ENCODE measurements around the gene VPS33A. TPM values are rescaled to one million over a fixed set of nuclear protein-coding genes. Genes with fewer than 3 reads are reported as not detected.

VPS33A gene
- total RNA-seq, 1 experiment from 2014 or later, result 16.5 TPM

DNA sequence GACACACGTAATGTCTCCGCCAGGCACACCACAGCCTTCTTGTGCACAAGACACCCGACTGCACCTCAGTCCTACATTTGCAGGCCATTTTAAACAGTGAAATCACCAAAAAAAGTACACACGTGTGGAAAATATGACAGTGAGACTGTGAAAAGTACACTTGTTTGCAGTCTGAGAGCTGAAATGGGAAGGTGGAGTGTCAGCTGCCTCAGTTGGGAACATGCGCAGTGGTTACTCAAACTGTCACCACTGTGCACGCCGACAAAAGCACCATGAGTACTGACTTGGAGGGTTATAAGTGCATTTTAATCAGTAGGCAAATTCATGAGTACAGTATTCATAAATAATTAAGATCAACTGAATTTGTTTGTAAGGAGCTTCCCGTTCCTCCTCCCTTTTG, 15.8 kb downstream of the VPS33A start:
- ChIA-PET POLR2A (interaction anchor here (0.5 to 1.5 kb wide), 3 partner anchors 10 to 25 kb away, joined by 3 to 4 read pairs (median 3); no protein-coding TSS in a partner anchor), CTCF (interaction anchor here (0.6 kb wide), 1 partner anchor 12 kb away, joined by 3 read pairs; no protein-coding TSS in a partner anchor)
- intact Hi-C loops (cut with micrococcal nuclease), result no loop called here
- TF ChIP-seq, protein P1, sequence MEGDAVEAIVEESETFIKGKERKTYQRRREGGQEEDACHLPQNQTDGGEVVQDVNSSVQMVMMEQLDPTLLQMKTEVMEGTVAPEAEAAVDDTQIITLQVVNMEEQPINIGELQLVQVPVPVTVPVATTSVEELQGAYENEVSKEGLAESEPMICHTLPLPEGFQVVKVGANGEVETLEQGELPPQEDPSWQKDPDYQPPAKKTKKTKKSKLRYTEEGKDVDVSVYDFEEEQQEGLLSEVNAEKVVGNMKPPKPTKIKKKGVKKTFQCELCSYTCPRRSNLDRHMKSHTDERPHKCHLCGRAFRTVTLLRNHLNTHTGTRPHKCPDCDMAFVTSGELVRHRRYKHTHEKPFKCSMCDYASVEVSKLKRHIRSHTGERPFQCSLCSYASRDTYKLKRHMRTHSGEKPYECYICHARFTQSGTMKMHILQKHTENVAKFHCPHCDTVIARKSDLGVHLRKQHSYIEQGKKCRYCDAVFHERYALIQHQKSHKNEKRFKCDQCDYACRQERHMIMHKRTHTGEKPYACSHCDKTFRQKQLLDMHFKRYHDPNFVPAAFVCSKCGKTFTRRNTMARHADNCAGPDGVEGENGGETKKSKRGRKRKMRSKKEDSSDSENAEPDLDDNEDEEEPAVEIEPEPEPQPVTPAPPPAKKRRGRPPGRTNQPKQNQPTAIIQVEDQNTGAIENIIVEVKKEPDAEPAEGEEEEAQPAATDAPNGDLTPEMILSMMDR (IDR thresholded peaks at IDR 0.05; ENCODE audit: unreplicated experiment), result no peak
- no peak overlapping the region for H3K27ac Mint-ChIP-seq (ENCODE audit: low read depth, unreplicated experiment)
- peaks cover 47% of the 10 kb centered on the region for H3K36me3 Mint-ChIP-seq (ENCODE audit: insufficient read depth, unreplicated experiment)
- H3K4me3 Mint-ChIP-seq (ENCODE audit: unreplicated experiment), result no peak overlapping the region
- H3K9me3 Mint-ChIP-seq (ENCODE audit: unreplicated experiment), result no peaks in the 10 kb centered on the region
- no TSS peak for BruUV-seq (replicated peaks)
- no peak for DNase-seq (ENCODE audit: unreplicated experiment)
- no peaks in the 10 kb centered on the region for H3K27me3 Mint-ChIP-seq (ENCODE audit: insufficient read depth, unreplicated experiment)
- H3K4me1 Mint-ChIP-seq (ENCODE audit: insufficient read depth, unreplicated experiment), result no peaks in the 10 kb centered on the region

DNA sequence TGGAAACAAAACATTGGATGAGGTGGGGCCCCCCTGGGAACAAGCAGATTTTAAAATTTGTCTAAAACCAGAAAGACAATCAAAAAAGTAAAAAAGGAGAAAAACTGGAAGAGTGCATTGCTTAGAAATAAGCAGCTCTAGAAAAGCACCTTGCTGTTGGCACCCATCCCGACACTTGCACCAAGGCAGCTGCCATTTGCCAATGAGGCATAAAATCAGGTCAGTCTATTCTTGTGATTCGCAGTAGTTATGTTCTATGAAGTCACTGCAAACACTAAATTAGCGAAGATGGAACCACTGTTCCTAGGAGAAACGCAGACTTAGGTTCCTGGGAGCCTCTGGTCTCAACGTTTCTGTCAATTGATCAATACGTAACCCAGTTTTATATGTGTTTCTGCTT, 16.2 kb downstream of the VPS33A start:
- no TSS peak for BruUV-seq (replicated peaks)
- no peaks in the 10 kb centered on the region for H3K27me3 Mint-ChIP-seq (ENCODE audit: insufficient read depth, unreplicated experiment)
- no peaks in the 10 kb centered on the region for H3K4me1 Mint-ChIP-seq (ENCODE audit: insufficient read depth, unreplicated experiment)
- H3K36me3 Mint-ChIP-seq (ENCODE audit: insufficient read depth, unreplicated experiment), result peaks cover 42% of the 10 kb centered on the region
- TF ChIP-seq, protein P1 (IDR thresholded peaks at IDR 0.05; ENCODE audit: unreplicated experiment), result no peak
- DNase-seq (ENCODE audit: unreplicated experiment), result no peak
- ChIA-PET CTCF (interaction anchor here (0.6 kb wide), 1 partner anchor 12 kb away, joined by 3 read pairs; no protein-coding TSS in a partner anchor), POLR2A (interaction anchor here (0.5 to 1.5 kb wide), 3 partner anchors 10 to 25 kb away, joined by 3 to 4 read pairs (median 3); no protein-coding TSS in a partner anchor)
- intact Hi-C loops (cut with micrococcal nuclease), result no loop called here
- H3K27ac Mint-ChIP-seq (ENCODE audit: low read depth, unreplicated experiment), result no peak overlapping the region
- no peak overlapping the region for H3K4me3 Mint-ChIP-seq (ENCODE audit: unreplicated experiment)
- H3K9me3 Mint-ChIP-seq (ENCODE audit: unreplicated experiment), result no peaks in the 10 kb centered on the region

DNA sequence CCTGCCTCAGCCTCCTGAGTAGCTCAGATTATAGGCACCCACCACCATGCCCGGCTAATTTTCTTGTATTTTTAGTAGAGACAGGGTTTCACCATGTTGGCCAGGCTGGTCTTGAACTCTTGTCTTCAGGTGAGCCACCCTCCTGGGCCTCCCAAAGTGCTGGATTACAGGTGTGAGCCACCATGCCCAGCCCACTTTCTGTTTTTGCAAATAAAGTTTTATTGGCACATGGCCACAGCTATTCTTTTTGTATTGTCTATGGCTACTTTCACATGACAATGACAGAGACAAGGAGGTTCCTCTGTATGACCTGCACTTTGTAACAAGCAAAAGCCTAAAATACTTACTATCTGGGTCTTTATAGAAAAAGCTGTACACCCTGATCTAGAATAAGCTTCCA, 20.7 kb downstream of the VPS33A start:
- Mint-ChIP-seq H3K27me3 (ENCODE audit: insufficient read depth, unreplicated experiment) (no peaks in the 10 kb centered on the region), H3K36me3 (ENCODE audit: insufficient read depth, unreplicated experiment) (peaks cover 52% of the 10 kb centered on the region), H3K4me3 (ENCODE audit: unreplicated experiment) (no peak overlapping the region), H3K9me3 (ENCODE audit: unreplicated experiment) (no peaks in the 10 kb centered on the region), H3K27ac (ENCODE audit: low read depth, unreplicated experiment) (no peak overlapping the region), H3K4me1 (ENCODE audit: insufficient read depth, unreplicated experiment) (no peaks in the 10 kb centered on the region)
- intact Hi-C loops (cut with micrococcal nuclease), result no loop called here
- ChIA-PET CTCF (interaction anchor here (0.5 to 1.0 kb wide), 2 partner anchors 32 to 1487 kb away, joined by 4 to 5 read pairs; no protein-coding TSS in a partner anchor), POLR2A (interaction anchor here (0.5 to 1.2 kb wide), 3 partner anchors 20 to 439 kb away, joined by 3 to 6 read pairs (median 3); partner anchors contain the start of gene DIABLO)
- no peak for DNase-seq (ENCODE audit: unreplicated experiment)
- TF ChIP-seq, protein P1 (IDR thresholded peaks at IDR 0.05; ENCODE audit: unreplicated experiment), result no peak
- BruUV-seq (replicated peaks), result no TSS peak

DNA sequence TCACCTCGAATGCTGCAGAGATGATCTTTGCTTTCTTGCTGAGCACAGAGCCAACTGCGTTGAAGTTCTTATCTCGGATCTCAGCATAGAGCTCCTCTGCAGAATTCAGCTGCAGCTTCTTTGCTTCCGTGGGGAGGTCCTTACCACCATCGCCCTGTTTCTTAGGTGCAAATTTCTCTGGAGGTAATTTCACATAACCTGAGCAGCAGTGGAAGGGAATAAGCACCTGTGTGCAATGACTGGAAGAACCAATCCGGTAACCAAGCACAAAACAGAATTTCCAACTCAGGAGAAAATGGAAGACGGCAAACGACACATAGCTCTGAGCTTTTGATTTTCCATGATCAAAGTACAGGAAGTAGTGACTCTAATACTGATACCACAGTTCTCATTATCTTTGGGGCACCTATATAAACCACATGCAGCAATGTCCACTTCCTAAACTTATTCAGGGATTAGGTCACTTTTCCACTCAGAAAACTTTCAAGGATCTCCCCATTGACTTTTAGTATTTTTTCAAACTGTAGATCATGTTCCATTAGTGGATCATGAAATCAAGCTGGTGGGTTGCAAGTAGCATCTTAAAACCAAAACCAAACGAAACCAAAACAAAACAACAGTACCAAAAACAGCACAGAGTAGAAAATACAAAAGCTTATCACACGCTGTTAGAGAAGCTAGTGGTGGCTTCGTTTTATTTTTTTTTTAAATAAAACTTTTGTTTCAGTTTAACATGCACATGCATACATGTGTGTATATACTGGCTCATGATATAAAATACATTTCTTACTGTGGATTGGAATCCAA, 21.5 kb downstream of the VPS33A start:
- TF ChIP-seq, protein P1 (IDR thresholded peaks at IDR 0.05; ENCODE audit: unreplicated experiment), result no peak
- Mint-ChIP-seq H3K4me1 (ENCODE audit: insufficient read depth, unreplicated experiment) (no peaks in the 10 kb centered on the region), H3K27ac (ENCODE audit: low read depth, unreplicated experiment) (no peak overlapping the region), H3K27me3 (ENCODE audit: insufficient read depth, unreplicated experiment) (no peaks in the 10 kb centered on the region), H3K36me3 (ENCODE audit: insufficient read depth, unreplicated experiment) (peaks cover 48% of the 10 kb centered on the region), H3K4me3 (ENCODE audit: unreplicated experiment) (no peak overlapping the region), H3K9me3 (ENCODE audit: unreplicated experiment) (no peaks in the 10 kb centered on the region)
- ChIA-PET CTCF (interaction anchor here (1.0 kb wide), 1 partner anchor 32 kb away, joined by 4 read pairs; no protein-coding TSS in a partner anchor), POLR2A (interaction anchor here (0.6 to 1.8 kb wide), 4 partner anchors 8 to 19 kb away, joined by 3 to 6 read pairs (median 4); partner anchors contain the start of gene DIABLO)
- intact Hi-C loops (cut with micrococcal nuclease), result no loop called here
- BruUV-seq (replicated peaks), result no TSS peak
- no peak for DNase-seq (ENCODE audit: unreplicated experiment)

All from MCF 10A (cell line).